Measurements from ENCODE around the gene ZSCAN22.
A peak's percentile ranks its signal among the peaks of the same experiment; 100 is the strongest.
"Not testable (repeated sequence)": the region's sequence is repeated elsewhere in the genome, so short reads cannot be mapped to it uniquely, and the experiment has no call there.

The ZSCAN22 gene

DNA sequence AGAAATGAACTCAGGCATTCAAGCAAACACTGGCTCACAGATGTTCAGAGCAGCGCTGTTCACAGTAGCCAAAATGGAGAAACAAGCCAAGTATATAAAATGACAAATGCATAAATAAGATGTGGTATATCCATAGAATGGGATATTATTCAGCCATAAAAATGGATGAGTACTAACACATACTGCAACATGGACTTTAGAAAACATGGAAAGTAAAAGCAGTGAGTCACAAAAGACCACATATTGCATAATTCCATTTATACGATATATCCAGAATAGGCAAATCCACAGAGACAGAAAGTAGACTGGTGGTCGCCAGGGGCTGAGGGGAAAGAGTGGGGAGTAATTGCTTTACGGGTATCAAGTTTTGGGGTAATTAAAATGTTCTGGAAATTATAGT is 47.4 kb downstream of the ZSCAN22 start:
- no peak for DNase-seq (ENCODE audit: low spot score)

DNA sequence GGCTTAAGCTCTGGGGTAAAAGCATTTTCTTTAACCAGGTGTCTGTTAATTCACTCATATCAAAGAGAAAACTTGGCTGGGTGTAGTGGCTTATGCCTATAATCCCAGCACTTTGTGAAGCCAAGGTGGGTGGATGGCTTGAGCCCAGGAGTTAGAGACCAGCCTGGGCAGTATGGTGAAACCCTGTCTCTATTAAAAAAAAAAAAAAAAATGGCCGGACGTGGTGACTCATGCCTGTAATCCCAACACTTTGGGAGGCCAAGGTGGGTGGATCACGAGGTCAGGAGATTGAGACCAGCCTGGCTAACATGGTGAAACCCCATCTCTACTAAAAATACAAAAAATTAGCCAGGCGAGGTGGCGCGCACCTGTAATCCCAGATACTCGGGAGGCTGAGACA is 49.9 kb downstream of the ZSCAN22 start:
- not testable (repeated sequence) for DNase-seq (ENCODE audit: low spot score)

DNA sequence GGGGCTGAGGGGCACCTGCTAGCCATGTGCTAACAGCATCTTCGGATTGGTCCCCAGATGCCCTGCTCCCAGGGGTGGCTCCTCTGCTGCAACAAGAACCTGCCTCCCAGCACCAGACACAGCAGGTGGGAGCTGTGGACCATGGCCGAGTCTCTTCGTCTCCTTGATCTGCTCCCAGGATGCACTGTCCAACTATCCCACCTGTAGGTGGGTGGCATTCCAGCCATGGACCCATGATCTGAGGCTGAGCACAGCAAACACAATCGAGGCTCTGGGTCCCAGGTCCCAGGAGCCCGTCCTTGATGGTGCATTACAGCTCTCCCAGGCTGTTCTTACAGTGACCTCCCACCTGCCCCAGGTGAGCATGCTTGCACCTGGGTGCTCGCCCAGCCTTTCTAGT is 52.5 kb downstream of the ZSCAN22 start:
- DNase-seq (ENCODE audit: low spot score) = no peak

DNA sequence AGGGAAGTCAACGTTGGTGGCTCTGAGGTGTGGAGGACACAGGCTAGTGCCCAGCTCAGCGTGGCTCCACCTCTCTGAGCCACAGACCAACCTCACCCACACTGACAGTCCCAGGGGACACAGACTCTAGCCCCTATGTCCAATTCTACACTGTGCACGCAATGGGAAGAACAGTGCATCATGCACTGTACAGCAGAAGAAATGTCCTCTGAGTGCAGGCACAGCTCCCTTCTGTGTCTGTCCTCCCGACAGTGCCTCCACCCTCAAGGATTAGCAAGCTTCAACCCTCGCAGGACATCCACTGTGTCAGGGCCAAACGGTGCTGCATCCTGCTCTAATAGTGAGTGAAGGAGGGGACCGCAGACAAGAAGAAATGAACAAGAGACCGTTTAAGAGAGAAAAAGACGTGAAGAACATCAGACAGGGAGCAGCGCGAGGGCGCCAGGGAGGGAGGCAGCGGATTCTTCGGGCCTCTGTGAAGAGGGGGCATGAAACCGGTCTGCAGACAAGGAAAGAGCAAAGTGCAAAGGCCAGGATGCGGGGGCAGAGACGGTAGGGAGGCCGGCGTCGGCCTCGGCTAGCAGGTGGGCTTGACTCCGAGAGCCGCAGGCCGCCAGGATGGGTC is 53.4 kb downstream of the ZSCAN22 start:
- no peak for DNase-seq (ENCODE audit: low spot score)

DNA sequence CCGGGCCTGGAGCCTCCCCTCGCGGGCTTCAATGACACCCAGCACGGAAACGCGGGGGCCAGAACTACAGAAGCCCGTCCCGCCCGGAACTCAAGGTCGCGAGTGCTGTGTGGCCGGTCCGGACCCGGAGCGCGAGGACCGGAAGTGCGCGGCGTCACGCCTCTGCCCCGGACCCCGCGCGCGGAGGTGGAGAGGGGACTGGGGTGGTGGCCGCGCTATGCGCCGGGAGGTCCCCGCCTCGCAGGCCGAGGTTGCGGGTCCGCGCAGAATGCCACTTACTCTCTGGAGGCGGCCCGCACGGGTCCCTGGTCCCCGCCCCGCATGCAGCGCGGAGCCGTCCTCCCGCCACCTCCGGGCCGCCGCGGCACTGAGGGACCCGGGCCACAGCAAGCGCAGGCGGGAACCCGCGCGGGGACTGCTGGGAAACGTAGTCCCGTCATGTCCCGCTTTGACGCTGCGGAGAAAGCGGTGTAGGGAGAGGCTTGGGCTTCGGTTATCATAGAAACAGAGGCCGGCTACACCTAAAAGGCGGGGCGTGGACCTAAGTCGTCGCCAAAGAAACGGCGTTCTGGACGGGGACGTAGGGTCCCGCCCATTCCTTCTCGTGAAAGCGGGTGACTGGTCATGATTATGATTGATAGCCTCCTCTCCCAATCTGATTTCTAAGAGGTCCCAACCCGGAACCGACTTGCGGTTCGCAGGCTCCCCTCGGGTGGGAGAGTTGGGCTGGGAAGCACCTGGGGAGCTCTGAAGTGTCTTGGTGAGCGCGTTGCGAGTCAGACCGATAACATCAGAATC is 54.1 kb downstream of the ZSCAN22 start, which contains the start of gene ZNF837:
TSS of gene ZNF837 (minus strand) at position 369 of the 798 bp plus-strand sequence. CDS start 11,698 bp downstream, outside the sequence.
- DNase-seq (ENCODE audit: low spot score) = peak; percentile 96

DNA sequence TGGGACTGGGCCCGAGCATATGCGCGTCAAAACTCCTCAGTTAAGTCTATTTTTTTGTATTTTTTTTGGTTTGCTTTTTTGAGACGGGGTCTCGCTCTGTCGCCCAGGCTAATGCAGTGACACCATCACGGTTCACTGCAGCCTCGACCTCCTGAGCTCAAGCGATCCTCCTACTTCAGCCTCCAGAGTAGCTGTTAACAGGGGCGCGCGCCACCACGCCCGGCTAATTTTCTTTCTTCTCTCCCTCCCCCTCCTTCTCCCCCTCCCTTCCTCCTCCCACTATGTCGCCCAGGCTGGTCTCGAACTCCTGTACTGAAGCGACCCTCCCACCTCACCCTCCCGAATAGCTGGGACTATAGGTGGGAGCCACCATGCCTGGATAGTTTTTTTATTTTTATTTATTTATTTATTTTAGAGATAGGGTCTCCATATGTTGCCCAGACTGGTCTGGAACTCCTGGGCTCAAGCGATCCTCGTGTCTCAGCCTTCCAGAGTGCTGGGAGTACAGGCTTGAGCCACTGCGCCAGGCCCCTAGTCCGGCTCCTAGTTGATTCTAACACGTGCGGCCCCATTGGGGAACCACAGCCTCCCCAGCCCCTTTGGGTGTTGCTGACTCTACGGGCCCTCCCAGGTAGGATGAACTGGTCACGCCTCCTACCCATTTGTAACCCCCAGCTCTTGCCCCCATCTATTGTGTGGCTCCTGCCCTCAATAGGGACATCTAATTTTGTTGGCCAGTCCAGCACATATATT is 54.8 kb downstream of the ZSCAN22 start:
- no peak for DNase-seq (ENCODE audit: low spot score)

DNA sequence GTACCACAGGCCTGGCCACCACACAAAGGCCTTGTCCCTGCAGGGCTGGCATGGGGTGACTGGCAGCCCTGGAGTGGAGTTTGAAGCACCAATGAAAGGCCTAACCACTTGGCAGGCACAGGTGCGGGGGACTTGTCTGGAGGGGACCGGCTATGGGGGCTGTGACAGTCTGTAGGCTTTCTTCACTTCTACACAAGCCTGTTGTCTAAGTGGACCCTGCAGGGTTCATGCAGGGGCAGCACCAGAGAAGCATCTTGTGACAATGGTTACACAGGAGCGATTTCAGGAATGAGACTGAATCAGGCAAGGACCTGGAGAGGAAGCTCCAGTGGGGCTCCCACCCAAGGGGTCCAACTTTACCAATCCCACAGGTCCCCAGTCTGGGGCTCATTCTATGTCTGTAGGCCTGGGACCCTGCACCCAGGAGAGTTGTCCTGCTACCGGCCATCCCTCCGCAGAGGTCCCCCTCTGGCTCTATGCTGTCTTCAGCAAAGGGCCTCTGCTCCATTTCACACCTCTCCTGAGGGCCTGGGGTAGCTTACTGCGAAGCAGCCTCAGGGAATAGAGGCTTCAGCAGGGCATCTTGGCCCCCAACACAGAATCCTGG is 56.3 kb downstream of the ZSCAN22 start:
- DNase-seq (ENCODE audit: low spot score) = no peak

DNA sequence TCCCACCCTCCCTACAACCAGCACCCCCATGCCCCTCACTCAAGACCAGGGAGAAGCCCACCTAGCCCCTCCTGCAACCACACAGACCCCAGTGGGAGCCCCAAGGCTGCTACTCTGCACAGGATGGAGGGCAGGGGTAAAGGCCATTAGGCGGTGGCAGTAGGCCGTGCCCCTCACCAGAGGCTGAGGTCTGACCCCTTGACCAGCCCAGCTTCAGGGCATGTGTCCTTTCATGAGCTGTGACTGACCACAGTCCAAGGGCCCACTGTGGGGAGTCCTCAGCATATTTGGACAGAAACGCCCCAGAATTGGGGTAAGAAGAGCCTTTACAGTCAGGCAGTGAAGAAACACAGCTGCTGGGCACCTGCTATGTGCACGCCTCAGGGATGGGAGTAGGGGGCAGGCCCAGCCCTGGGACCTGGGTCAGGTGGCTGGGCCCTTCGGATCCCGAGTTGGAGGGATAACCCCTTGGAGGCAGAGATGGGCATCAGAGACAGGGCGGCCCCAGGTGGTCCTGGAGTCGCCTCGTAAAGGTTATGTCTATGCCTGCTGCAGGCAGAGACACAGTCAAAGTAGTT is 58.6 kb downstream of the ZSCAN22 start:
- DNase-seq (ENCODE audit: low spot score) = no peak

DNA sequence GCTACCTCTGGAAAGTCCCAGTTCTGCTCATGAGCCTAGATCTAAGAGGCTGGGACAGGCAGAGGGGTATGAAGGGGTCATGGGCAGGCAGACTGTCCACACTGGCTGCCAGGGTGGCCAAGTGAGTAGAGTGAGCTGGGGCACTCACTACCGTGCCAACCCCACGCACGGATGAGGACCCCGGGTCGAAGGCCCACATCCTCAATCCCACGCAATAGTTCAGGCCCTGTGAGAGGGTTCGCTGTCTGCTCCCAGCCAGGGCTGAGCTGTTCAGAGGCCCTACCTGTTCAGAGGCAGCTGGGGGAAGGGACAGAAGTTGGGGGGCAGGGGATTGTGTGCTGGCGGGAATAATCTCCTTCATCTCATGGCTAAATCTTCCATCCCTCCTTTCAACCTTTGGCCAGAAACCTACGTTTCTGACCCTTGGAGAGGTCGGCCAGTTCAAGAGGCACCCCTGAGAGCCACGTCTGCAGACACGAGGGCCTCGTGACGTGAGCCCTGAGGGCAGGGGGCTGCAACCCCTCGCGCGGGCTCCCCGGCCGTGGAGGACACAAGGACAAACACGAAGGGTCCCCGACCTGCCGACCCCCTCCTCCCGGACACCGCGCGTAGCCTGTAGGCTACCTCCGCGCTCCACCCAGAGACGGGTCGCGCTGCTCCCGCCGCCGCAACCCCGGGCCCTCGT is 59.2 kb downstream of the ZSCAN22 start:
- DNase-seq (ENCODE audit: low spot score) = no peak

DNA sequence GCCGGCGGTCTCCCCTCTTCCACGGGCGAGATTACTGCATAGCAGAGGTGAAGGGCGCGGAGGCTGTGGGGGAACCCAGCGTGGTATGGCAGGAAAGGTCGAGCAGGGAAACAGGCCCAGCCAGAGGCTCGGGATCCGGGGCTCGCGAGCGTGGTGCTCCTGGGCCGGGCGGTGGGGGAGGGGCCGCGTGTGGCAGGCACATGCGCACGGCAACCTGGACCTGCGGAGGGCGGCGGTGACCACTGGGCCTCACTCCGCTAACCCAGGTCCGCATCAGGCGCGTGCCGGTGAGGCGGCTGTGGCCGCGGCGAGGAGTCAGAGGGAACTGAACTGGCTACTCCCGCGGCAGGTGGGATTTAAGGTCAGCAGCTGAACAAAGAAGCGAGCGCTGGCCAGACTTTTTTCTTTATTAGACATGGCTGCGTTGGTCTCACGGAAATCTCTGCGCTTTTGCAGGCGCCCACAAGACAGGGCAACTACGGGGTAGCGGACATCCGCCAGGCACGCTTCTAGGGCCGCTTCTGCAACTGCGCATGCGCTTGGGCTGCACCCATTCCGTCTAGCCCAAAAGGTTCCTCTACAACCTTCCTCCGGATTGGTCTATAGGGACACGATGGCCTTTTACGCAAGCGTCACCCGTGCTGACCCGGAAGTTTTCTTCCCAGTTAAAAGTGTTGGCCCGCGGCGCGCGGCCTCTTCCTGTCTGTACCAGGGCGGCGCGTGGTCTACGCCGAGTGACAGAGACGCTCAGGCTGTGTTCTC is 60.0 kb downstream of the ZSCAN22 start, which contains the start of gene RPS5:
TSS of gene RPS5 (plus strand) at position 694 of the 762 bp plus-strand sequence. CDS start 869 bp downstream, outside the sequence.
- DNase-seq (ENCODE audit: low spot score) = peak; percentile 99

DNA sequence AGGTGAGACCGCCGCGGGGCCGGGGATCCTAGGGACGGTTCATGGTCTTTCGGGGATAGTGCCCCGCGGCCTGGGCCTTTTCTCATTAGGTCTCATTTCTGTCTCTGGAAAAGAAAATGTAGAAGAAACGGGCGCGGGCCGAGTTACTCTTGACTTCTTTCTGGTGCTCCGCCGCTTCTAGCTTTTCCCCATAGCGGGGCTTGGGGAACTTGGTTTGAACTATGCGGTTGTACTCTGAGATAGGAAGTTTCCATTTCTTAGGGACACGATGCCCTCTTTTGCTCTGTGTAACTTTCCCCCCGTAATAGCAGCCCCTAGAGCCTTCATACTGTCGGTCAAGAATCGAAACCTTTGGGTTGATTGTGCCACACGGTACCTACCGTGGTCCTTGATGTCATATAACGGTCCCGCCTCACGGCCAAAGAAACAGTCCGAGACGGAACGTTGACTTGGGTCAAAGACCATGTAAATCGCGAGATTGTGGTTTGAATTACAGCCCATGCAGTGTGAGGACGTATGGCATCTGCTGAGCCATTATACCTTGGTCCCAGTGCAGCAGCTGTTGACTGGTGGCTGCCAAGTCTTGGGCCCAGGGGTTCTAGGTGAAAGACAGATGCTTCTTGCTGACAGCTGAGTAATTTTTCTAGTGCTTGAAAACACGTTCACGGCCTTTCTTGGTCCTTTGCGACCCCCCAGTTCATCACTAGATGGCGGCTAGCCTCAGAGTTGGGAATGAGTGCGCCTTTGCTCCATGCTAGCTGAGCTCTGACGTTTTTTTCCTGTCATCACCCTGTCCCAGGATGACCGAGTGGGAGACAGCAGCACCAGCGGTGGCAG is 60.8 kb downstream of the ZSCAN22 start:
- no peak for DNase-seq (ENCODE audit: low spot score)

DNA sequence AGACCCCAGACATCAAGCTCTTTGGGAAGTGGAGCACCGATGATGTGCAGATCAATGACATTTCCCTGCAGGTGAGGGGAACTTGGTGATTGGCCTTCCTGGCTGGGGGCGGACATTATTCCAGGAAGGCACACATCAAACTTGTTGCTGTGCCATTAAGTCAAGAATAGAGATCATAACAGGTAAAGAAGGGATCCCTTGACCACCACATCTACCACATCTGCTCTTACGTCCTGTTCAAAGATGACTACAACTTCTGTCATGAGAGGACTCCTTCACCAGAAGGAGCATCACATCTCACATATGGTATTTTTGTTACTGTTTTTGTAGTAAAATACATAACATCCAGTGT is 61.4 kb downstream of the ZSCAN22 start:
- no peak for DNase-seq (ENCODE audit: low spot score)

All from AG20443 (cell line).